MM.1S (cell line): ENCODE data around the gene ABCB10.

Experiments used
- DNase-seq: peaks from one replicate; pipeline ENCODE4 v3.0.0-alpha.2; 2015
- H2AFZ ChIP-seq: fragments of 300-600 bp; sonication (generic); 2 replicates; pipeline ENCODE4 v1.6.0; 2016; ENCODE audit warnings: antibody characterized with exemption, low read length
- H3F3A ChIP-seq: fragments of 300-600 bp; sonication (generic); 2 replicates; pipeline ENCODE4 v1.6.1; 2016; ENCODE audit warnings: mild to moderate bottlenecking, antibody characterized with exemption, low read length, moderate library complexity, mixed read lengths; ENCODE audit not compliant: insufficient read depth
- H3K27ac ChIP-seq: fragments of 300-600 bp; sonication (generic); 2 replicates; pipeline ENCODE4 v1.5.1; 2016; ENCODE audit warnings: mild to moderate bottlenecking, low read length
- H3K27me3 ChIP-seq: fragments of 300-600 bp; sonication (generic); replicated peaks from 2 replicates; pipeline ENCODE4 v1.6.0; 2016; ENCODE audit warnings: low read length; ENCODE audit not compliant: insufficient read depth
- H3K36me3 ChIP-seq: fragments of 300-600 bp; sonication (generic); replicated peaks from 2 replicates; pipeline ENCODE4 v1.6.1; 2016; ENCODE audit warnings: mild to moderate bottlenecking, low read length, mixed read lengths; ENCODE audit not compliant: insufficient read depth
- H3K4me1 ChIP-seq: fragments of 300-600 bp; sonication (generic); 2 replicates; pipeline ENCODE4 v1.6.1; 2016; ENCODE audit warnings: low read length, mixed read lengths
- H3K4me2 ChIP-seq: fragments of 300-600 bp; sonication (generic); 2 replicates; pipeline ENCODE4 v1.6.0; 2016; ENCODE audit warnings: low read depth, low read length
- H3K4me3 ChIP-seq: fragments of 300-600 bp; sonication (generic); 2 replicates; pipeline ENCODE4 v1.5.1; 2016; ENCODE audit warnings: low read length, mixed read lengths
- H3K79me2 ChIP-seq: fragments of 300-600 bp; sonication (generic); 2 replicates; pipeline ENCODE4 v1.6.1; 2016; ENCODE audit warnings: mixed run types, low read length, mixed read lengths
- H3K9ac ChIP-seq: fragments of 300-600 bp; sonication (generic); 2 replicates; pipeline ENCODE4 v1.6.1; 2016; ENCODE audit warnings: low read length, mixed read lengths
- H3K9me2 ChIP-seq: fragments of 300-600 bp; sonication (generic); replicated peaks from 2 replicates; pipeline ENCODE4 v1.6.1; 2016; ENCODE audit warnings: mild to moderate bottlenecking, low read length, mixed read lengths; ENCODE audit not compliant: insufficient read depth
- H3K9me3 ChIP-seq: fragments of 300-600 bp; sonication (generic); replicated peaks from 2 replicates; pipeline ENCODE4 v1.6.1; 2016; ENCODE audit warnings: mild to moderate bottlenecking, low read length, mixed read lengths; ENCODE audit not compliant: insufficient read depth
- H4K20me1 ChIP-seq: fragments of 300-600 bp; sonication (generic); 2 replicates; pipeline ENCODE4 v1.6.1; 2016; ENCODE audit warnings: mild to moderate bottlenecking, low read length, moderate library complexity, mixed read lengths; ENCODE audit not compliant: insufficient read depth
- CTCF ChIP-seq: fragments of 300-600 bp; sonication (generic); IDR thresholded peaks from 2 replicates; pipeline ENCODE4 v1.5.1; 2016; ENCODE audit warnings: antibody characterized with exemption, low read length, mixed read lengths
- EZH2 ChIP-seq: fragments of 300-600 bp; sonication (generic); optimal IDR thresholded peaks from 2 replicates; pipeline ENCODE3; 2017; ENCODE audit warnings: low read depth, mild to moderate bottlenecking, antibody characterized with exemption, low read length, mixed read lengths
- EZH2phosphoT487 ChIP-seq: fragments of 300-600 bp; sonication (generic); IDR thresholded peaks from 2 replicates; pipeline ENCODE4 v1.6.1; 2018; ENCODE audit warnings: antibody characterized with exemption, low read length

ABCB10 gene

DNA sequence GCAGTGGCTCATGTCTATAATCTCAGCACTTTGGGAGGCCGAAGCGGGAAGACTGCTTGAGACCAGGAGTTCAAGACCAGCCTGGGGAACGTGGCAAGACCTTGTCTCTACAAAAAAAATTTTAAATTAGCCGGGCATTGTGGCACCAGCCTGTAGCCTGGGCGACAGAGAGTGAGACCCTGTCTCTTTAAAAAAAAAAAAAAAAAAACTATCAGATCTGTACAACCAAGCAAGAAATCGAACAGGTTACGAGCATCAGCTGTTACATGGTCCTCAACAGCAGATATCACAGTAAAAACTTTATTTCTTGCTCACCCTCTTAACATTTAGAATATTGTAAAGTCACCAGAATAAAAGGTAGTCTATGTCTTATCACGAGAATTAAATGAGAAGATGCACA lies 51.9 kb downstream of the ABCB10 start:
- Histone ChIP-seq H3K36me3 (no peaks in the 10 kb centered on the region; the same call in 1 of the 2 replicates), H3K9ac (peak overlapping the region; percentile 83; the same call in 1 of the 2 replicates), H2AFZ (no peak overlapping the region), H3K4me2 (peak overlapping the region; percentile 81), H3K4me1 (peaks cover 11% of the 10 kb centered on the region), H4K20me1 (no peaks in the 10 kb centered on the region), H3K9me2 (no peaks in the 10 kb centered on the region), H3F3A (peaks cover 9% of the 10 kb centered on the region; the same call in 1 of the 2 replicates), H3K4me3 (peak overlapping the region; percentile 75), H3K79me2 (peaks cover 38% of the 10 kb centered on the region), H3K9me3 (no peaks in the 10 kb centered on the region), H3K27ac (no peak overlapping the region), H3K27me3 (no peaks in the 10 kb centered on the region)
- TF ChIP-seq EZH2 (no peak), EZH2phosphoT487 (no peak), CTCF (no peak)
- DNase-seq, result no peak

- TF ChIP-seq CTCF (no peak), EZH2 (no peak), EZH2phosphoT487 (no peak)
- no peaks in the 10 kb centered on the region for H3K9me2 ChIP-seq
- H3K27ac ChIP-seq, result no peak overlapping the region
- H4K20me1 ChIP-seq, result no peaks in the 10 kb centered on the region
- no peaks in the 10 kb centered on the region for H3K27me3 ChIP-seq
- no peak overlapping the region for H3K4me2 ChIP-seq
- no peaks in the 10 kb centered on the region for H3K79me2 ChIP-seq
- H3K4me1 ChIP-seq, result no peaks in the 10 kb centered on the region
- H3K9ac ChIP-seq, result no peak overlapping the region
- H2AFZ ChIP-seq, result no peak overlapping the region
- peaks cover 26% of the 10 kb centered on the region for H3K36me3 ChIP-seq
- no peak overlapping the region for H3K4me3 ChIP-seq
- H3F3A ChIP-seq, result no peaks in the 10 kb centered on the region
- H3K9me3 ChIP-seq, result no peaks in the 10 kb centered on the region
- DNase-seq, result no peak
These were observed 62.7 kb downstream of the ABCB10 start for GRCh38 chr1:229495782-229496181.

DNA sequence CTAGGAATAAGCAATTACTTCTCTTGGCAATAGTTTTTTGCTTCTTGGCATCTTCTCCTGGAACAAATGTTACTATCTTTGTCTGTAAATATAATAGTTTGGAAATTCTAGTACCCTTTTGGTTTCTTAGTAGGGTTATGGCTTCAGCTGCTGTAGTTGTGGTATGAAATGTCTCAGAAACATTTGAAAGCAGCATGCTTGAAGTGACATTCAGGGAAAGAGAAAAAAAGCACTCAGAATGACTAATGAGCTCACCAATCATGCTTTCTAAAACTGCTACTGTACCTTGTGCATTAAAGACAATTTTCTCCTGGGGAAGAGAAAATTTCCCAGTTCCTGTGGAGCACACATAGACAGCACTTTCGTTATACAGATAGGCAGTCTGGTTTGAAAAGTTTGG lies 71.3 kb downstream of the ABCB10 start:
- Histone ChIP-seq H3K4me2 (no peak overlapping the region), H3K4me1 (no peaks in the 10 kb centered on the region), H3K79me2 (no peaks in the 10 kb centered on the region), H3K4me3 (no peak overlapping the region), H3K27ac (no peak overlapping the region), H3K9ac (no peak overlapping the region), H3K27me3 (no peaks in the 10 kb centered on the region), H3K36me3 (peaks cover 13% of the 10 kb centered on the region), H2AFZ (no peak overlapping the region), H3K9me2 (no peaks in the 10 kb centered on the region), H3F3A (no peaks in the 10 kb centered on the region), H4K20me1 (no peaks in the 10 kb centered on the region), H3K9me3 (no peaks in the 10 kb centered on the region)
- no peak for DNase-seq
- TF ChIP-seq EZH2 (no peak), CTCF (no peak), EZH2phosphoT487 (no peak)
